ENCODE data around the gene OR2K2.

DNA sequence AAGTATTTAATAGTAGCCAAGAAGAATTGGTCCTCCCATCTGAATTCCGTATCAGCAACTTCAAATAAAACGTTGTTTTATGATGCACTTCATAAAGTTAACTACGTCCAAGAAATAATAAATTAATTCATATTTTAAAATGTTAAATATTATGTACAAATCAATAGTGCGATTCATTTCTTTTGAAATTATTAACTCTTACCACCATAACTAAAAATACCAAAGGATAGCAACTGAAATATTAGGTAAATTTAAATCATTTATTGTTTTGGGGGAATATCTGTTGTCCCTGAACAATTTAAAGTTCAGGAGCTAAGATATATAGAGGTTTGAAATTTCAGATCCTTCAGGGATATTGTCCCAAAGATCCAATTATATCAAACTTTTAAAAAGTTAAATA is at the start of gene OR2K2:
- TF ChIP-seq, protein P1, sequence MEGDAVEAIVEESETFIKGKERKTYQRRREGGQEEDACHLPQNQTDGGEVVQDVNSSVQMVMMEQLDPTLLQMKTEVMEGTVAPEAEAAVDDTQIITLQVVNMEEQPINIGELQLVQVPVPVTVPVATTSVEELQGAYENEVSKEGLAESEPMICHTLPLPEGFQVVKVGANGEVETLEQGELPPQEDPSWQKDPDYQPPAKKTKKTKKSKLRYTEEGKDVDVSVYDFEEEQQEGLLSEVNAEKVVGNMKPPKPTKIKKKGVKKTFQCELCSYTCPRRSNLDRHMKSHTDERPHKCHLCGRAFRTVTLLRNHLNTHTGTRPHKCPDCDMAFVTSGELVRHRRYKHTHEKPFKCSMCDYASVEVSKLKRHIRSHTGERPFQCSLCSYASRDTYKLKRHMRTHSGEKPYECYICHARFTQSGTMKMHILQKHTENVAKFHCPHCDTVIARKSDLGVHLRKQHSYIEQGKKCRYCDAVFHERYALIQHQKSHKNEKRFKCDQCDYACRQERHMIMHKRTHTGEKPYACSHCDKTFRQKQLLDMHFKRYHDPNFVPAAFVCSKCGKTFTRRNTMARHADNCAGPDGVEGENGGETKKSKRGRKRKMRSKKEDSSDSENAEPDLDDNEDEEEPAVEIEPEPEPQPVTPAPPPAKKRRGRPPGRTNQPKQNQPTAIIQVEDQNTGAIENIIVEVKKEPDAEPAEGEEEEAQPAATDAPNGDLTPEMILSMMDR (optimal IDR thresholded peaks at IDR 0.05 in 1 of 3, IDR thresholded peaks at IDR 0.05 in 1 of 3, conservative IDR thresholded peaks at IDR 0.05 in 1 of 3; ENCODE audit: extremely low read depth in 1 of 3, insufficient read depth in 2 of 3, low read length in 3 of 3), result no peak
- TF ChIP-seq EZH2 (IDR thresholded peaks at IDR 0.05; ENCODE audit: low read length), result no peak

Measured in keratinocyte (primary cell).